ENCODE measurements around the gene SHMT1. TPM values are rescaled to one million over a fixed set of nuclear protein-coding genes. Genes with fewer than 3 reads are reported as not detected.
A peak's percentile ranks its signal among the peaks of the same experiment; 100 is the strongest.
"Not testable (repeated sequence)": the region's sequence is repeated elsewhere in the genome, so short reads cannot be mapped to it uniquely, and the experiment has no call there.

SHMT1 gene
- polyA plus RNA-seq, 4 donors, result 19.2 to 202 (median 75.4) TPM

DNA sequence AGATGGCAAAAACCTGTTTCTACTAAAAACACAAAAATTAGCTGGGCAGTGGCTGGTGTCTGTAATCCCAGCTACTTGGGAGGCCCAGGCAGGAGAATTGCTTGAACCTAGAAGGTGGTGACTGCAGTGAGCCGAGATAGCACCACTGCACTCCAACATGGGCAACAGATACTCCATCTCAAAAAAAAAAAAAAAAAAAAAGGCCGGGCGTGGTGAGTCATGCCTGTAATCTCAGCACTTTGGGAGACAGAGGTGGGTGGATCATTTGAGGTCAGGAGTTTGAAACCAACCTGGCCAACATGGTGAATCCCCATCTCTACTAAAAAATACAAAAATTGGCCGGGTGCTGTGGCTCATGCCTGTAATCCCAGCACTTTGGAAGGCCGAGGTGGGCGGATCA, 9.8 kb upstream of the SHMT1 start:
- WGBS, 3 donors, result 63 to 80% (median 68%) methylated on average over 4 to 6 of the region's 6 CpGs
- not testable (repeated sequence) for H3K36me3 ChIP-seq (ENCODE audit: control insufficient read depth in 3 of 3, insufficient read depth in 2 of 3, low read depth in 1 of 3, low read length in 3 of 3); DNase-seq; H3K27ac ChIP-seq (ENCODE audit: low read depth in 1 of 3, low read length in 2 of 3); H3K27me3 ChIP-seq (ENCODE audit: control insufficient read depth in 3 of 3, insufficient read depth in 3 of 3, low read length in 3 of 3); H3K4me1 ChIP-seq (ENCODE audit: control insufficient read depth in 3 of 3, insufficient read depth in 2 of 3, low read depth in 1 of 3, low read length in 2 of 3); H3K4me3 ChIP-seq (ENCODE audit: low read depth in 1 of 3, low read length in 3 of 3); FAIRE-seq; H3K9me3 ChIP-seq (ENCODE audit: control insufficient read depth in 2 of 2, insufficient read depth in 1 of 2, low read depth in 1 of 2, low read length in 1 of 2)

- FAIRE-seq, result no peak
- no peaks in the 10 kb centered on the region for H3K4me1 ChIP-seq (ENCODE audit: control insufficient read depth in 3 of 3, insufficient read depth in 2 of 3, low read depth in 1 of 3, low read length in 2 of 3)
- H3K27ac ChIP-seq (ENCODE audit: low read depth in 1 of 3, low read length in 2 of 3), result no peak overlapping the region
- 46 to 65% (median 50%) methylated on average over 7 of the region's 7 CpGs for WGBS, 3 donors
- no peak for DNase-seq
- no peaks in the 10 kb centered on the region for H3K27me3 ChIP-seq (ENCODE audit: control insufficient read depth in 3 of 3, insufficient read depth in 3 of 3, low read length in 3 of 3)
- H3K9me3 ChIP-seq (ENCODE audit: control insufficient read depth in 2 of 2, insufficient read depth in 1 of 2, low read depth in 1 of 2, low read length in 1 of 2), result peaks cover 2 to 5% of the 10 kb centered on the region in 2 donors
- no peak overlapping the region for H3K4me3 ChIP-seq (ENCODE audit: low read depth in 1 of 3, low read length in 3 of 3)
- H3K36me3 ChIP-seq (ENCODE audit: control insufficient read depth in 3 of 3, insufficient read depth in 2 of 3, low read depth in 1 of 3, low read length in 3 of 3), result no peaks in the 10 kb centered on the region
Observed at GRCh38 chr17:18371455-18371854, 8.1 kb upstream of the SHMT1 start.

- no peak overlapping the region for H3K27ac ChIP-seq (ENCODE audit: low read depth in 1 of 3, low read length in 2 of 3)
- no peaks in the 10 kb centered on the region for H3K27me3 ChIP-seq (ENCODE audit: control insufficient read depth in 3 of 3, insufficient read depth in 3 of 3, low read length in 3 of 3)
- no peaks in the 10 kb centered on the region for H3K36me3 ChIP-seq (ENCODE audit: control insufficient read depth in 3 of 3, insufficient read depth in 2 of 3, low read depth in 1 of 3, low read length in 3 of 3)
- no peak for DNase-seq
- H3K4me3 ChIP-seq (ENCODE audit: low read depth in 1 of 3, low read length in 3 of 3), result no peak overlapping the region
- FAIRE-seq, result no peak
- H3K9me3 ChIP-seq (ENCODE audit: control insufficient read depth in 2 of 2, insufficient read depth in 1 of 2, low read depth in 1 of 2, low read length in 1 of 2), result peaks cover 2 to 5% of the 10 kb centered on the region in 2 donors
- WGBS, 3 donors, result 63 to 82% (median 76%) methylated on average over 5 of the region's 5 CpGs
- no peaks in the 10 kb centered on the region for H3K4me1 ChIP-seq (ENCODE audit: control insufficient read depth in 3 of 3, insufficient read depth in 2 of 3, low read depth in 1 of 3, low read length in 2 of 3)
Observed at GRCh38 chr17:18370761-18371160, 7.4 kb upstream of the SHMT1 start.

GRCh38 chr17:18368946-18369345, 5.6 kb upstream of the SHMT1 start:
- no peak for DNase-seq
- H3K27me3 ChIP-seq (ENCODE audit: control insufficient read depth in 3 of 3, insufficient read depth in 3 of 3, low read length in 3 of 3), result no peaks in the 10 kb centered on the region
- H3K27ac ChIP-seq (ENCODE audit: low read depth in 1 of 3, low read length in 2 of 3), result no peak overlapping the region
- H3K4me1 ChIP-seq (ENCODE audit: control insufficient read depth in 3 of 3, insufficient read depth in 2 of 3, low read depth in 1 of 3, low read length in 2 of 3), result peaks cover 0 to 1% (median 0%) of the 10 kb centered on the region in 3 donors
- no peaks in the 10 kb centered on the region for H3K36me3 ChIP-seq (ENCODE audit: control insufficient read depth in 3 of 3, insufficient read depth in 2 of 3, low read depth in 1 of 3, low read length in 3 of 3)
- H3K9me3 ChIP-seq (ENCODE audit: control insufficient read depth in 2 of 2, insufficient read depth in 1 of 2, low read depth in 1 of 2, low read length in 1 of 2), result no peaks in the 10 kb centered on the region
- WGBS, 3 donors, result 77 to 90% (median 90%) methylated on average over 8 of the region's 8 CpGs
- H3K4me3 ChIP-seq (ENCODE audit: low read depth in 1 of 3, low read length in 3 of 3), result no peak overlapping the region
- no peak for FAIRE-seq

DNA sequence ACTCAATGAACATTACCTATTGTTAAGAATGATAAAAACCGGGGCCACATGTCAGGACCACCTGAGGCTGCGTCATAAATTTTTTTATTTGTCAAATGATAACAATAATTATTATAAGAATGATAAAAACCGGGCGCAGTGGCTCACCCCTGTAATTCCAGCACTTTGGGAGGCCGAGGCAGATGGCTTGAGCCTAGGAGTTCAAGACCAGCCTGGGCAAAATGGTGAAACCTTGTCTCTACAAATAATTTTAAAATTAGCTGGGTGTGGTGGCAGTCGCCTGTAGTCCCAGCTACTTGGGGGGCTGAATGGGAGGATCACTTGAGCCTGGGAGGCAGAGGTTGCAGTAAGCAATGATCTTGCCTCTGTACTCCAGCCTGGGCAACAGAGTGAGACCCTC, 816 bp upstream of the SHMT1 start:
- no peak overlapping the region for H3K4me3 ChIP-seq (ENCODE audit: low read depth in 1 of 3, low read length in 3 of 3)
- no peaks in the 10 kb centered on the region for H3K9me3 ChIP-seq (ENCODE audit: control insufficient read depth in 2 of 2, insufficient read depth in 1 of 2, low read depth in 1 of 2, low read length in 1 of 2)
- H3K4me1 ChIP-seq (ENCODE audit: control insufficient read depth in 3 of 3, insufficient read depth in 2 of 3, low read depth in 1 of 3, low read length in 2 of 3), result peaks cover 0 to 5% (median 4%) of the 10 kb centered on the region in 3 donors
- H3K27me3 ChIP-seq (ENCODE audit: control insufficient read depth in 3 of 3, insufficient read depth in 3 of 3, low read length in 3 of 3), result no peaks in the 10 kb centered on the region
- H3K27ac ChIP-seq (ENCODE audit: low read depth in 1 of 3, low read length in 2 of 3), result no peak overlapping the region
- 54 to 85% (median 71%) methylated on average over 6 of the region's 6 CpGs for WGBS, 3 donors
- DNase-seq, result no peak
- FAIRE-seq, result no peak
- H3K36me3 ChIP-seq (ENCODE audit: control insufficient read depth in 3 of 3, insufficient read depth in 2 of 3, low read depth in 1 of 3, low read length in 3 of 3), result peaks cover 0 to 7% (median 0%) of the 10 kb centered on the region in 3 donors

GRCh38 chr17:18362698-18363100, 651 bp downstream of the SHMT1 start:
- Histone ChIP-seq H3K4me3 (ENCODE audit: low read depth in 1 of 3, low read length in 3 of 3) (peak overlapping the region; percentile 54 to 89 (median 87)), H3K36me3 (ENCODE audit: control insufficient read depth in 3 of 3, insufficient read depth in 2 of 3, low read depth in 1 of 3, low read length in 3 of 3) (peaks cover 0 to 15% (median 0%) of the 10 kb centered on the region in 3 donors), H3K27me3 (ENCODE audit: control insufficient read depth in 3 of 3, insufficient read depth in 3 of 3, low read length in 3 of 3) (no peaks in the 10 kb centered on the region), H3K9me3 (ENCODE audit: control insufficient read depth in 2 of 2, insufficient read depth in 1 of 2, low read depth in 1 of 2, low read length in 1 of 2) (no peaks in the 10 kb centered on the region), H3K4me1 (ENCODE audit: control insufficient read depth in 3 of 3, insufficient read depth in 2 of 3, low read depth in 1 of 3, low read length in 2 of 3) (peaks cover 0 to 5% (median 4%) of the 10 kb centered on the region in 3 donors), H3K27ac (ENCODE audit: low read depth in 1 of 3, low read length in 2 of 3) (peak overlapping the region in 2 of 3 donors; percentile 80 to 83)
- 2 to 4% (median 4%) methylated on average over 14 of the region's 14 CpGs for WGBS, 3 donors
- DNase-seq (peak; percentile 59 to 87), FAIRE-seq (no peak)

- no peak for FAIRE-seq
- Histone ChIP-seq H3K4me1 (ENCODE audit: control insufficient read depth in 3 of 3, insufficient read depth in 2 of 3, low read depth in 1 of 3, low read length in 2 of 3) (peaks cover 0 to 5% (median 4%) of the 10 kb centered on the region in 3 donors), H3K4me3 (ENCODE audit: low read depth in 1 of 3, low read length in 3 of 3) (peak overlapping the region in 2 of 3 donors; percentile 54 to 89), H3K9me3 (ENCODE audit: control insufficient read depth in 2 of 2, insufficient read depth in 1 of 2, low read depth in 1 of 2, low read length in 1 of 2) (no peaks in the 10 kb centered on the region), H3K27ac (ENCODE audit: low read depth in 1 of 3, low read length in 2 of 3) (peak overlapping the region in 2 of 3 donors; percentile 80 to 83), H3K27me3 (ENCODE audit: control insufficient read depth in 3 of 3, insufficient read depth in 3 of 3, low read length in 3 of 3) (no peaks in the 10 kb centered on the region), H3K36me3 (ENCODE audit: control insufficient read depth in 3 of 3, insufficient read depth in 2 of 3, low read depth in 1 of 3, low read length in 3 of 3) (peaks cover 0 to 15% (median 0%) of the 10 kb centered on the region in 3 donors)
- peak in 1 of 2 donors; percentile 17 for DNase-seq
- 17 to 48% (median 42%) methylated on average over 15 of the region's 15 CpGs for WGBS, 3 donors
Observed at GRCh38 chr17:18361837-18362697, 1.3 kb downstream of the SHMT1 start.

GRCh38 chr17:18360518-18360917, 2.8 kb downstream of the SHMT1 start:
- DNase-seq (peak in 1 of 2 donors; percentile 69), FAIRE-seq (no peak)
- H3K27me3 ChIP-seq (ENCODE audit: control insufficient read depth in 3 of 3, insufficient read depth in 3 of 3, low read length in 3 of 3), result no peaks in the 10 kb centered on the region
- peaks cover 0 to 5% (median 4%) of the 10 kb centered on the region in 3 donors for H3K4me1 ChIP-seq (ENCODE audit: control insufficient read depth in 3 of 3, insufficient read depth in 2 of 3, low read depth in 1 of 3, low read length in 2 of 3)
- peaks cover 0 to 15% (median 0%) of the 10 kb centered on the region in 3 donors for H3K36me3 ChIP-seq (ENCODE audit: control insufficient read depth in 3 of 3, insufficient read depth in 2 of 3, low read depth in 1 of 3, low read length in 3 of 3)
- no peaks in the 10 kb centered on the region for H3K9me3 ChIP-seq (ENCODE audit: control insufficient read depth in 2 of 2, insufficient read depth in 1 of 2, low read depth in 1 of 2, low read length in 1 of 2)
- H3K4me3 ChIP-seq (ENCODE audit: low read depth in 1 of 3, low read length in 3 of 3), result no peak overlapping the region
- no peak overlapping the region for H3K27ac ChIP-seq (ENCODE audit: low read depth in 1 of 3, low read length in 2 of 3)
- 54 to 78% (median 61%) methylated on average over 8 of the region's 8 CpGs for WGBS, 3 donors
